NCI-H82 treated with DMSO at 0.1 percent for 48 hours (cell line): ENCODE data around the gene CYP39A1.

Experiments
- DNase-seq: peaks from one replicate; lab custom pipeline; 2025; ENCODE audit not compliant: unreplicated experiment; lab: John Stamatoyannopoulos, UW

The CYP39A1 gene

GRCh38 chr6:46652603-46653438 lies at the start of gene CYP39A1, which contains the start of gene SLC25A27:
CYP39A1 (minus strand) TSS chr6:46652818; CDS start chr6:46652582, 236 bp downstream.
SLC25A27 (plus strand) TSS chr6:46652975; CDS start chr6:46653193, 218 bp downstream.
- peak; percentile 65 for DNase-seq

GRCh38 chr6:46699970-46700369 lies 47.4 kb upstream of the CYP39A1 start:
- no peak for DNase-seq

GRCh38 chr6:46690911-46691451 lies 38.4 kb upstream of the CYP39A1 start:
- DNase-seq, result no peak

- DNase-seq, result no peak
These were observed 37.6 kb upstream of the CYP39A1 start for GRCh38 chr6:46690141-46690755.

GRCh38 chr6:46689657-46690056 lies 37.0 kb upstream of the CYP39A1 start:
- no peak for DNase-seq

GRCh38 chr6:46688966-46689335 lies 36.3 kb upstream of the CYP39A1 start:
- no peak for DNase-seq

GRCh38 chr6:46688117-46688965 lies 35.7 kb upstream of the CYP39A1 start:
- DNase-seq, result no peak

GRCh38 chr6:46687619-46688097 lies 35.0 kb upstream of the CYP39A1 start, which contains the start of gene TDRD6:
TDRD6 (plus strand) TSS chr6:46687885; CDS start chr6:46688129, 244 bp downstream.
- DNase-seq, result no peak

GRCh38 chr6:46684771-46685170 lies 32.2 kb upstream of the CYP39A1 start:
- no peak for DNase-seq

- DNase-seq, result no peak
These were observed 24.7 kb upstream of the CYP39A1 start for GRCh38 chr6:46677314-46677654.

GRCh38 chr6:46676604-46677313 lies 24.1 kb upstream of the CYP39A1 start:
- no peak for DNase-seq

GRCh38 chr6:46674410-46674809 lies 21.8 kb upstream of the CYP39A1 start:
- DNase-seq, result no peak

- DNase-seq, result no peak
These were observed 14.8 kb upstream of the CYP39A1 start for GRCh38 chr6:46667377-46667776.

GRCh38 chr6:46661483-46661882 lies 8.9 kb upstream of the CYP39A1 start:
- no peak for DNase-seq

- DNase-seq, result no peak
These were observed 5.0 kb upstream of the CYP39A1 start for GRCh38 chr6:46657642-46658041.

GRCh38 chr6:46655803-46656202 lies 3.2 kb upstream of the CYP39A1 start:
- peak; percentile 14 for DNase-seq

GRCh38 chr6:46653439-46654195 lies 999 bp upstream of the CYP39A1 start:
- no peak for DNase-seq

- no peak for DNase-seq
These were observed 401 bp downstream of the CYP39A1 start for GRCh38 chr6:46652232-46652602.

GRCh38 chr6:46651816-46652215 lies 802 bp downstream of the CYP39A1 start:
- no peak for DNase-seq

GRCh38 chr6:46651006-46651405 lies 1.6 kb downstream of the CYP39A1 start:
- no peak for DNase-seq
